22Rv1 (cell line): ENCODE measurements around the gene ZNF384.

Source experiments
- H3K27ac ChIP-seq: fragments of 450-650 bp; 2 replicates; pipeline ENCODE4 v1.5.1; 2017
- CTCF ChIP-seq: fragments of 450-650 bp; IDR thresholded peaks from 2 replicates; pipeline ENCODE4 v1.5.1; 2017; ENCODE audit warnings: mild to moderate bottlenecking
- ZFX ChIP-seq: fragments of 450-650 bp; IDR thresholded peaks from 2 replicates; pipeline ENCODE4 v1.6.1; 2017; ENCODE audit warnings: antibody characterized with exemption, borderline replicate concordance

ZNF384 gene

GRCh38 chr12:6688543-6688998, 604 bp downstream of the ZNF384 start:
- TF ChIP-seq CTCF = no peak
- no peak for TF ChIP-seq ZFX
- H3K27ac ChIP-seq = peak overlapping the region; percentile 98

GRCh38 chr12:6685814-6686213, 3.4 kb downstream of the ZNF384 start:
- peak overlapping the region; percentile 98; the same call in 1 of the 2 replicates for H3K27ac ChIP-seq
- TF ChIP-seq CTCF (no peak), ZFX (no peak)

GRCh38 chr12:6684609-6685008, 4.6 kb downstream of the ZNF384 start:
- TF ChIP-seq ZFX (no peak), CTCF (peak; percentile 88)
- no peak overlapping the region for H3K27ac ChIP-seq

GRCh38 chr12:6676962-6677361, 12.2 kb downstream of the ZNF384 start:
- H3K27ac ChIP-seq = no peak overlapping the region
- TF ChIP-seq CTCF (no peak), ZFX (no peak)

GRCh38 chr12:6672143-6672542, 17.0 kb downstream of the ZNF384 start:
- TF ChIP-seq CTCF (no peak), ZFX (no peak)

GRCh38 chr12:6667559-6668210, 21.5 kb downstream of the ZNF384 start:
- no peak overlapping the region for H3K27ac ChIP-seq
- TF ChIP-seq CTCF (peak; percentile 60), ZFX (no peak)

More at GRCh38 chr12:6672143-6672542, 17.0 kb downstream of the ZNF384 start:
- no peak overlapping the region for H3K27ac ChIP-seq

- TF ChIP-seq ZFX = no peak
- TF ChIP-seq CTCF = no peak
- H3K27ac ChIP-seq = no peak overlapping the region
These were observed 23.0 kb downstream of the ZNF384 start for GRCh38 chr12:6666211-6666610.
